Fibroblast of lung (primary cell): ENCODE measurements around the gene LGALS1. TPM values are rescaled to one million over a fixed set of nuclear protein-coding genes. Genes with fewer than 3 reads are reported as not detected.

Experiments used
- DNase-seq, 2 donors: peaks; one replicate each; pipeline versions ENCODE4 v3.0.0 to v3.0.0-alpha.2; 2010; ENCODE audit warnings: low read depth in 2 of 2
- H2AFZ ChIP-seq: 2 replicates; pipeline ENCODE4 v1.5.1; 2012; ENCODE audit warnings: low read length, control low read depth, inconsistent platforms
- H3K27ac ChIP-seq: 2 replicates; pipeline ENCODE4 v1.5.1; 2011; ENCODE audit warnings: low read length, control low read depth; ENCODE audit not compliant: insufficient read depth
- H3K27me3 ChIP-seq: 2 replicates; pipeline ENCODE4 v1.5.1; 2011; ENCODE audit warnings: mild to moderate bottlenecking, low read length; ENCODE audit not compliant: control insufficient read depth, insufficient read depth
- H3K36me3 ChIP-seq: 2 replicates; pipeline ENCODE4 v1.5.1; 2011; ENCODE audit warnings: low read length; ENCODE audit not compliant: control insufficient read depth, insufficient read depth
- H3K4me1 ChIP-seq: 2 replicates; pipeline ENCODE4 v1.5.1; 2011; ENCODE audit warnings: low read length; ENCODE audit not compliant: control insufficient read depth, insufficient read depth; ENCODE audit errors: extremely low read depth
- H3K4me2 ChIP-seq: 2 replicates; pipeline ENCODE4 v1.5.1; 2011; ENCODE audit warnings: low read length, control low read depth; ENCODE audit not compliant: insufficient read depth; ENCODE audit errors: extremely low read depth
- H3K4me3 ChIP-seq, 4 experiments: fragments of 200-600 bp in 1 of 4; sonication (generic) in 1 of 4; replicated peaks in 1 of 4; 2 replicates each; pipeline ENCODE4 v1.5.1; 2011 to 2016; ENCODE audit warnings: low read length in 4 of 4, low read depth in 3 of 4, mild to moderate bottlenecking in 3 of 4, control low read depth in 2 of 4, inconsistent platforms in 1 of 4, mixed read lengths in 1 of 4; ENCODE audit not compliant: insufficient read depth in 1 of 4; ENCODE audit errors: control extremely low read depth in 1 of 4
- H3K79me2 ChIP-seq: 2 replicates; pipeline ENCODE4 v1.5.1; 2012; ENCODE audit warnings: mild to moderate bottlenecking, low read length, inconsistent platforms; ENCODE audit not compliant: control insufficient read depth, insufficient read depth
- H3K9ac ChIP-seq: 2 replicates; pipeline ENCODE4 v1.5.1; 2011; ENCODE audit warnings: mild to moderate bottlenecking, low read length, control low read depth; ENCODE audit not compliant: insufficient read depth
- H3K9me3 ChIP-seq: 2 replicates; pipeline ENCODE4 v1.5.1; 2012; ENCODE audit warnings: low read depth, low read length; ENCODE audit not compliant: control insufficient read depth, insufficient read depth
- H4K20me1 ChIP-seq: 2 replicates; pipeline ENCODE4 v1.5.1; 2011; ENCODE audit warnings: low read length; ENCODE audit not compliant: control insufficient read depth, insufficient read depth; ENCODE audit errors: extremely low read depth
- CTCF ChIP-seq, 2 donors: IDR thresholded peaks in 1 of 2; conservative IDR thresholded peaks in 1 of 2; 1 replicate in 1 of 2; 2 replicates in 1 of 2; pipeline ENCODE4 v1.5.1; 2011 to 2012; ENCODE audit warnings: low read length in 2 of 2, control low read depth in 1 of 2, inconsistent platforms in 1 of 2, low read depth in 1 of 2, mild to moderate bottlenecking in 1 of 2
- EZH2 ChIP-seq: IDR thresholded peaks from 2 replicates; pipeline ENCODE4 v1.5.1; 2012; ENCODE audit warnings: low read length, control low read depth, mild to moderate bottlenecking; ENCODE audit errors: missing control alignments
- polyA plus RNA-seq, 2 donors: library from polyadenylated mRNA; depleted of rRNA in 1 of 2; stranded (reverse) in 1 of 2; unstranded in 1 of 2; fragments of >200 nt; gene quantifications; 2 replicates each; pipeline ENCODE4 v1.2.1, GENCODE V29; 2011 to 2012; ENCODE audit warnings: missing spikeins in 1 of 2
- total RNA-seq: library from RNA; depleted of rRNA; stranded (reverse); fragments of >200 nt; gene quantifications from 2 replicates; pipeline ENCODE4 v1.2.1, GENCODE V29; 2014

Gene LGALS1
- total and polyA plus RNA-seq, 2 donors (not counting 1 experiment from before 2014, with no cell fraction given), result 5,090 to 11,230 TPM

- no peak for DNase-seq
- Histone ChIP-seq H3K9ac (peak overlapping the region; percentile 28), H3K27ac (peak overlapping the region; percentile 64), H3K4me3 (peak overlapping the region; percentile 19 to 69 (median 47)), H3K36me3 (peaks cover 2% of the 10 kb centered on the region), H3K27me3 (no peaks in the 10 kb centered on the region), H3K4me2 (peak overlapping the region; percentile 73), H3K79me2 (peaks cover 30% of the 10 kb centered on the region), H4K20me1 (no peaks in the 10 kb centered on the region), H2AFZ (peak overlapping the region; percentile 70), H3K4me1 (peaks cover 26% of the 10 kb centered on the region), H3K9me3 (no peaks in the 10 kb centered on the region)
- TF ChIP-seq CTCF (conservative IDR thresholded peaks at IDR 0.05 in 1 of 2, IDR thresholded peaks at IDR 0.05 in 1 of 2; ENCODE audit: low read depth in 1 of 2, low read length in 2 of 2) (no peak), EZH2 (no peak)
Observed at GRCh38 chr22:37657590-37658132, 17.8 kb upstream of the LGALS1 start.

GRCh38 chr22:37658133-37659065 is 17.0 kb upstream of the LGALS1 start, which contains the start of gene PDXP:
PDXP (plus strand) TSS chr22:37658723; CDS start chr22:37658783, 60 bp downstream.
- TF ChIP-seq EZH2 (no peak), CTCF (conservative IDR thresholded peaks at IDR 0.05 in 1 of 2, IDR thresholded peaks at IDR 0.05 in 1 of 2; ENCODE audit: low read depth in 1 of 2, low read length in 2 of 2) (no peak)
- H3K4me1 ChIP-seq, result peaks cover 27% of the 10 kb centered on the region
- H2AFZ ChIP-seq, result peak within 1 kb of the TSS; percentile 70
- peak within 1 kb of the TSS; percentile 65 for H3K9ac ChIP-seq
- peak within 1 kb of the TSS; percentile 67 to 79 (median 70) for H3K4me3 ChIP-seq
- peak within 1 kb of the TSS; percentile 92 for H3K4me2 ChIP-seq
- peaks cover 2% of the 10 kb centered on the region for H3K36me3 ChIP-seq
- no peaks in the 10 kb centered on the region for H3K9me3 ChIP-seq
- H3K79me2 ChIP-seq, result peaks cover 33% of the 10 kb centered on the region
- DNase-seq, result peak; percentile 100
- H3K27me3 ChIP-seq, result no peaks in the 10 kb centered on the region
- no peaks in the 10 kb centered on the region for H4K20me1 ChIP-seq
- H3K27ac ChIP-seq, result peak within 1 kb of the TSS; percentile 64
